GM23338 (cell line): ENCODE results near the gene USH1G. TPM values are rescaled to one million over a fixed set of nuclear protein-coding genes. Genes with fewer than 3 reads are reported as not detected.

Experiments
- ATAC-seq: fragments of 200-7000 bp; cut with Tn5 transposase; 3 replicates; pipeline ENCODE4 v1.9.1; 2020
- DNase-seq: peaks from one replicate; pipeline ENCODE4 v3.0.0-alpha.2; 2015; ENCODE audit warnings: low spot score
- H2AFZ ChIP-seq: fragments of 200-600 bp; sonication (generic); 2 replicates; pipeline ENCODE4 v1.8.0; 2016; ENCODE audit warnings: antibody characterized with exemption, mild to moderate bottlenecking, moderate library complexity
- H3F3A ChIP-seq: fragments of 200-600 bp; sonication (generic); replicated peaks from 2 replicates; pipeline ENCODE4 v1.8.0; 2017; ENCODE audit warnings: antibody characterized with exemption, mixed run types, low read depth
- H3K27ac ChIP-seq: fragments of 200-600 bp; sonication (generic); 2 replicates; pipeline ENCODE4 v1.6.1; 2016; ENCODE audit warnings: low read depth
- H3K27me3 ChIP-seq: fragments of 200-600 bp; sonication (generic); 2 replicates; pipeline ENCODE4 v1.8.0; 2016; ENCODE audit warnings: mild to moderate bottlenecking, mixed run types, moderate library complexity; ENCODE audit not compliant: insufficient read depth
- H3K36me3 ChIP-seq: fragments of 200-600 bp; sonication (generic); 2 replicates; pipeline ENCODE4 v1.8.0; 2016; ENCODE audit warnings: mild to moderate bottlenecking; ENCODE audit not compliant: insufficient read depth
- H3K4me1 ChIP-seq: fragments of 200-600 bp; sonication (generic); 2 replicates; pipeline ENCODE4 v1.8.0; 2016; ENCODE audit warnings: mild to moderate bottlenecking, moderate library complexity; ENCODE audit not compliant: insufficient read depth
- H3K4me2 ChIP-seq: fragments of 200-600 bp; sonication (generic); 2 replicates; pipeline ENCODE4 v1.7.1; 2017; ENCODE audit warnings: mixed run types
- H3K4me3 ChIP-seq: fragments of 200-600 bp; sonication (generic); 2 replicates; pipeline ENCODE4 v1.6.1; 2016; ENCODE audit warnings: mixed run types
- H3K79me2 ChIP-seq: fragments of 200-600 bp; sonication (generic); replicated peaks from 2 replicates; pipeline ENCODE4 v1.8.0; 2017; ENCODE audit warnings: mild to moderate bottlenecking; ENCODE audit not compliant: insufficient read depth
- H3K9me2 ChIP-seq: fragments of 200-600 bp; sonication (generic); 2 replicates; pipeline ENCODE4 v1.8.0; 2017; ENCODE audit not compliant: insufficient read depth
- H4K20me1 ChIP-seq: fragments of 200-600 bp; sonication (generic); replicated peaks from 2 replicates; pipeline ENCODE4 v1.8.0; 2017; ENCODE audit warnings: mild to moderate bottlenecking; ENCODE audit not compliant: insufficient read depth
- H3K27ac Mint-ChIP-seq: 2 replicates; pipeline ENCODE4 v1.8.0; 2020; ENCODE audit warnings: inconsistent platforms, mild to moderate bottlenecking, moderate library complexity, mixed read lengths
- H3K27me3 Mint-ChIP-seq: 3 replicates; pipeline ENCODE4 v1.8.0; 2022; ENCODE audit warnings: low read depth, mild to moderate bottlenecking, moderate library complexity, mixed read lengths, inconsistent platforms; ENCODE audit not compliant: insufficient read depth, poor library complexity
- H3K36me3 Mint-ChIP-seq: 3 replicates; pipeline ENCODE4 v1.8.0; 2021; ENCODE audit warnings: low read depth, mild to moderate bottlenecking, inconsistent platforms, moderate library complexity, mixed read lengths
- H3K4me1 Mint-ChIP-seq: 3 replicates; pipeline ENCODE4 v1.8.0; 2020; ENCODE audit warnings: mild to moderate bottlenecking, inconsistent platforms, mixed read lengths
- H3K4me3 Mint-ChIP-seq: 3 replicates; pipeline ENCODE4 v1.8.0; 2021; ENCODE audit warnings: moderate library complexity, mild to moderate bottlenecking, inconsistent platforms, mixed read lengths
- H3K9me3 Mint-ChIP-seq: 3 replicates; pipeline ENCODE4 v1.8.0; 2020; ENCODE audit warnings: moderate library complexity, mild to moderate bottlenecking, inconsistent platforms, mixed read lengths
- ETS1 ChIP-seq: IDR thresholded peaks from 2 replicates; pipeline ENCODE4 v1.6.1; 2016; ENCODE audit warnings: antibody characterized with exemption
- EZH2 ChIP-seq: fragments of 200-600 bp; sonication (generic); IDR thresholded peaks from one replicate; pipeline ENCODE4 v1.8.0; 2017; ENCODE audit warnings: antibody characterized with exemption, mild to moderate bottlenecking, low read depth; ENCODE audit not compliant: unreplicated experiment
- JUNB ChIP-seq: IDR thresholded peaks from one replicate; pipeline ENCODE4 v1.6.1; 2016; ENCODE audit warnings: antibody characterized with exemption; ENCODE audit not compliant: unreplicated experiment
- NANOG ChIP-seq: IDR thresholded peaks from 2 replicates; pipeline ENCODE4 v1.6.1; 2016; ENCODE audit warnings: antibody characterized with exemption, borderline replicate concordance
- POLR2AphosphoS5 ChIP-seq: IDR thresholded peaks from 2 replicates; pipeline ENCODE4 v1.6.1; 2016; ENCODE audit warnings: antibody characterized with exemption, low read depth
- REST ChIP-seq: IDR thresholded peaks from one replicate; pipeline ENCODE4 v1.6.1; 2018; ENCODE audit warnings: antibody characterized with exemption; ENCODE audit not compliant: unreplicated experiment
- polyA plus RNA-seq: library from polyadenylated mRNA; unstranded; fragments of >200 nt; fragmentation: Nextera tagmentation; extraction: Ambion mirVana; gene quantifications from 2 replicates; pipeline ENCODE4 v1.2.1, GENCODE V29; 2016
- total RNA-seq: library from RNA; depleted of rRNA; stranded (reverse); fragments of >200 nt; shearing (Covaris generic); gene quantifications from 2 replicates; pipeline ENCODE4 v1.2.3, GENCODE V29; 2014
- TF ChIP-seq, protein P1 (sequence below): fragments of 250-450 bp; sonication (Bioruptor Pico); IDR thresholded peaks from 2 replicates; pipeline ENCODE4 v1.5.0; 2020; ENCODE audit warnings: mild to moderate bottlenecking, moderate library complexity
- TF ChIP-seq, protein P2 (sequence below), 2 experiments: fragments of 200-600 bp in 1 of 2; sonication (generic) in 1 of 2; conservative IDR thresholded peaks; 2 replicates each; pipeline versions ENCODE4 v1.5.1 to v1.6.1; 2016 to 2017; ENCODE audit warnings: antibody characterized with exemption in 2 of 2, low read depth in 2 of 2, mild to moderate bottlenecking in 2 of 2, moderate library complexity in 1 of 2

Gene USH1G
- total and polyA plus RNA-seq, 2 experiments from 2014 or later, result 0.34 to 1.7 TPM

DNA sequence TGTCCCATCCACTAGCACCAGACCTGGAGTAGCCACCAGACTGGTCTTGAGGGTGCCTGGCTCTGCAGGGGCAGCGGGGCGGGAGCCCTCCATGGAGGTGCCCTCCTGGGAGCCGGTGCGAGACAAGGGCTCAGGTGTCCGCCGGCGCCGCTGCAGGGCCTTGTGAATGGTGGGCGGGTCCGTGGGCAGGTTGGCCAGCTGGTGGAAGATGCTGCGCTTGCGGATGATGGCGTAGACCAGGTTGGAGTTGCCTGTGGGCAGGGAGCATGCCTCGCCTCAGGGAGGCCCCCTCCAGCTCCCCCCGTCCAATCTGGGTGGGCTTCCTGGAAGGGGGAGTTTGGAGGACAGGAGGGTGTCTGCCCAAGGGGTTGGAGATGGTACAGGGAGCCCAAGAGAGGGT is 31.1 kb upstream of the USH1G start (continued):
- TF ChIP-seq, protein P1, sequence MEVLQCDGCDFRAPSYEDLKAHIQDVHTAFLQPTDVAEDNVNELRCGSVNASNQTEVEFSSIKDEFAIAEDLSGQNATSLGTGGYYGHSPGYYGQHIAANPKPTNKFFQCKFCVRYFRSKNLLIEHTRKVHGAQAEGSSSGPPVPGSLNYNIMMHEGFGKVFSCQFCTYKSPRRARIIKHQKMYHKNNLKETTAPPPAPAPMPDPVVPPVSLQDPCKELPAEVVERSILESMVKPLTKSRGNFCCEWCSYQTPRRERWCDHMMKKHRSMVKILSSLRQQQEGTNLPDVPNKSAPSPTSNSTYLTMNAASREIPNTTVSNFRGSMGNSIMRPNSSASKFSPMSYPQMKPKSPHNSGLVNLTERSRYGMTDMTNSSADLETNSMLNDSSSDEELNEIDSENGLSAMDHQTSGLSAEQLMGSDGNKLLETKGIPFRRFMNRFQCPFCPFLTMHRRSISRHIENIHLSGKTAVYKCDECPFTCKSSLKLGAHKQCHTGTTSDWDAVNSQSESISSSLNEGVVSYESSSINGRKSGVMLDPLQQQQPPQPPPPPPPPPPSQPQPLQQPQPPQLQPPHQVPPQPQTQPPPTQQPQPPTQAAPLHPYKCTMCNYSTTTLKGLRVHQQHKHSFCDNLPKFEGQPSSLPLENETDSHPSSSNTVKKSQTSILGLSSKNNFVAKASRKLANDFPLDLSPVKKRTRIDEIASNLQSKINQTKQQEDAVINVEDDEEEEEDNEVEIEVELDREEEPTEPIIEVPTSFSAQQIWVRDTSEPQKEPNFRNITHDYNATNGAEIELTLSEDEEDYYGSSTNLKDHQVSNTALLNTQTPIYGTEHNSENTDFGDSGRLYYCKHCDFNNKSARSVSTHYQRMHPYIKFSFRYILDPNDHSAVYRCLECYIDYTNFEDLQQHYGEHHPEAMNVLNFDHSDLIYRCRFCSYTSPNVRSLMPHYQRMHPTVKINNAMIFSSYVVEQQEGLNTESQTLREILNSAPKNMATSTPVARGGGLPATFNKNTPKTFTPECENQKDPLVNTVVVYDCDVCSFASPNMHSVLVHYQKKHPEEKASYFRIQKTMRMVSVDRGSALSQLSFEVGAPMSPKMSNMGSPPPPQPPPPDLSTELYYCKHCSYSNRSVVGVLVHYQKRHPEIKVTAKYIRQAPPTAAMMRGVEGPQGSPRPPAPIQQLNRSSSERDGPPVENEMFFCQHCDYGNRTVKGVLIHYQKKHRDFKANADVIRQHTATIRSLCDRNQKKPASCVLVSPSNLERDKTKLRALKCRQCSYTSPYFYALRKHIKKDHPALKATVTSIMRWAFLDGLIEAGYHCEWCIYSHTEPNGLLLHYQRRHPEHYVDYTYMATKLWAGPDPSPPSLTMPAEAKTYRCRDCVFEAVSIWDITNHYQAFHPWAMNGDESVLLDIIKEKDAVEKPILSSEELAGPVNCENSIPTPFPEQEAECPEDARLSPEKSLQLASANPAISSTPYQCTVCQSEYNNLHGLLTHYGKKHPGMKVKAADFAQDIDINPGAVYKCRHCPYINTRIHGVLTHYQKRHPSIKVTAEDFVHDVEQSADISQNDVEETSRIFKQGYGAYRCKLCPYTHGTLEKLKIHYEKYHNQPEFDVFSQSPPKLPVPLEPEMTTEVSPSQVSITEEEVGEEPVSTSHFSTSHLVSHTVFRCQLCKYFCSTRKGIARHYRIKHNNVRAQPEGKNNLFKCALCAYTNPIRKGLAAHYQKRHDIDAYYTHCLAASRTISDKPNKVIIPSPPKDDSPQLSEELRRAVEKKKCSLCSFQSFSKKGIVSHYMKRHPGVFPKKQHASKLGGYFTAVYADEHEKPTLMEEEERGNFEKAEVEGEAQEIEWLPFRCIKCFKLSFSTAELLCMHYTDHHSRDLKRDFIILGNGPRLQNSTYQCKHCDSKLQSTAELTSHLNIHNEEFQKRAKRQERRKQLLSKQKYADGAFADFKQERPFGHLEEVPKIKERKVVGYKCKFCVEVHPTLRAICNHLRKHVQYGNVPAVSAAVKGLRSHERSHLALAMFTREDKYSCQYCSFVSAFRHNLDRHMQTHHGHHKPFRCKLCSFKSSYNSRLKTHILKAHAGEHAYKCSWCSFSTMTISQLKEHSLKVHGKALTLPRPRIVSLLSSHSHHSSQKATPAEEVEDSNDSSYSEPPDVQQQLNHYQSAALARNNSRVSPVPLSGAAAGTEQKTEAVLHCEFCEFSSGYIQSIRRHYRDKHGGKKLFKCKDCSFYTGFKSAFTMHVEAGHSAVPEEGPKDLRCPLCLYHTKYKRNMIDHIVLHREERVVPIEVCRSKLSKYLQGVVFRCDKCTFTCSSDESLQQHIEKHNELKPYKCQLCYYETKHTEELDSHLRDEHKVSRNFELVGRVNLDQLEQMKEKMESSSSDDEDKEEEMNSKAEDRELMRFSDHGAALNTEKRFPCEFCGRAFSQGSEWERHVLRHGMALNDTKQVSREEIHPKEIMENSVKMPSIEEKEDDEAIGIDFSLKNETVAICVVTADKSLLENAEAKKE (CRISPR knock-in tag), result no peak
- no peak for TF ChIP-seq NANOG
- no peak for TF ChIP-seq JUNB
- TF ChIP-seq ETS1, result no peak

- no peaks in the 10 kb centered on the region for H3K9me2 ChIP-seq
- H3K79me2 ChIP-seq, result no peaks in the 10 kb centered on the region
- ATAC-seq, result no peak
- no peak overlapping the region for H3K4me2 ChIP-seq
- TF ChIP-seq, protein P2, sequence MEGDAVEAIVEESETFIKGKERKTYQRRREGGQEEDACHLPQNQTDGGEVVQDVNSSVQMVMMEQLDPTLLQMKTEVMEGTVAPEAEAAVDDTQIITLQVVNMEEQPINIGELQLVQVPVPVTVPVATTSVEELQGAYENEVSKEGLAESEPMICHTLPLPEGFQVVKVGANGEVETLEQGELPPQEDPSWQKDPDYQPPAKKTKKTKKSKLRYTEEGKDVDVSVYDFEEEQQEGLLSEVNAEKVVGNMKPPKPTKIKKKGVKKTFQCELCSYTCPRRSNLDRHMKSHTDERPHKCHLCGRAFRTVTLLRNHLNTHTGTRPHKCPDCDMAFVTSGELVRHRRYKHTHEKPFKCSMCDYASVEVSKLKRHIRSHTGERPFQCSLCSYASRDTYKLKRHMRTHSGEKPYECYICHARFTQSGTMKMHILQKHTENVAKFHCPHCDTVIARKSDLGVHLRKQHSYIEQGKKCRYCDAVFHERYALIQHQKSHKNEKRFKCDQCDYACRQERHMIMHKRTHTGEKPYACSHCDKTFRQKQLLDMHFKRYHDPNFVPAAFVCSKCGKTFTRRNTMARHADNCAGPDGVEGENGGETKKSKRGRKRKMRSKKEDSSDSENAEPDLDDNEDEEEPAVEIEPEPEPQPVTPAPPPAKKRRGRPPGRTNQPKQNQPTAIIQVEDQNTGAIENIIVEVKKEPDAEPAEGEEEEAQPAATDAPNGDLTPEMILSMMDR (conservative IDR thresholded peaks at IDR 0.05; ENCODE audit: low read depth in 2 of 2), result no peak
- no peak for TF ChIP-seq POLR2AphosphoS5
- TF ChIP-seq REST, result no peak
- no peak for TF ChIP-seq EZH2
- H3K36me3 Mint-ChIP-seq, result no peaks in the 10 kb centered on the region
- no peak overlapping the region for H3K4me3 Mint-ChIP-seq
- H3K4me3 ChIP-seq, result no peak overlapping the region
- H3K4me1 ChIP-seq, result peaks cover 5% of the 10 kb centered on the region; the same call in 1 of the 2 replicates
- H3K27me3 Mint-ChIP-seq, result peaks cover 11% of the 10 kb centered on the region
- H3K36me3 ChIP-seq, result no peaks in the 10 kb centered on the region
- no peak overlapping the region for H2AFZ ChIP-seq
- H3K9me3 Mint-ChIP-seq, result no peaks in the 10 kb centered on the region
- DNase-seq, result no peak
- H3K27ac ChIP-seq, result no peak overlapping the region
- H4K20me1 ChIP-seq, result no peaks in the 10 kb centered on the region
- H3K27ac Mint-ChIP-seq, result no peak overlapping the region
- H3K27me3 ChIP-seq, result no peaks in the 10 kb centered on the region
- H3F3A ChIP-seq, result no peaks in the 10 kb centered on the region
- peaks cover 9% of the 10 kb centered on the region; the same call in 2 of the 3 replicates for H3K4me1 Mint-ChIP-seq
Measured at GRCh38 chr17:74953134-74953687, 30.2 kb upstream of the USH1G start.
